Measurements from ENCODE around the gene TBC1D4.

The TBC1D4 gene

DNA sequence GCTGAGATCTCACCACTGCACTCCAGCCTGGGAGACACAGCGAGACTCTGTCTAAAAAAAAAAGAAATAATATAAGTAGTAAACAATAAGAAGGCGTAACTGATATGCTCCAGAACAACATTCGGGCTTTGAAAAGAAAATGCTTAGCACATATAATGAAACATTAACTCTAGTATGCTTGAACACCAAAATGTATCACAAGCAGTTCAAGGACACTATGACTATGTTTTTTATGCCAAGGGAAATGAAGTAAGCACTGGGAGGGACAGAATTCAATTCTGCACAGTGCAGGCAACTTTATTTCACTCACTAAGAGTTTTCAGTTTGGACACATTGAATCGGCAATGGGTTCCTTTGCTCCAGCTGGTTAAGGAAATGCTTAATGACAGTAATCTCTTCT lies 178.7 kb downstream of the TBC1D4 start:
- TF ChIP-seq, protein P1, sequence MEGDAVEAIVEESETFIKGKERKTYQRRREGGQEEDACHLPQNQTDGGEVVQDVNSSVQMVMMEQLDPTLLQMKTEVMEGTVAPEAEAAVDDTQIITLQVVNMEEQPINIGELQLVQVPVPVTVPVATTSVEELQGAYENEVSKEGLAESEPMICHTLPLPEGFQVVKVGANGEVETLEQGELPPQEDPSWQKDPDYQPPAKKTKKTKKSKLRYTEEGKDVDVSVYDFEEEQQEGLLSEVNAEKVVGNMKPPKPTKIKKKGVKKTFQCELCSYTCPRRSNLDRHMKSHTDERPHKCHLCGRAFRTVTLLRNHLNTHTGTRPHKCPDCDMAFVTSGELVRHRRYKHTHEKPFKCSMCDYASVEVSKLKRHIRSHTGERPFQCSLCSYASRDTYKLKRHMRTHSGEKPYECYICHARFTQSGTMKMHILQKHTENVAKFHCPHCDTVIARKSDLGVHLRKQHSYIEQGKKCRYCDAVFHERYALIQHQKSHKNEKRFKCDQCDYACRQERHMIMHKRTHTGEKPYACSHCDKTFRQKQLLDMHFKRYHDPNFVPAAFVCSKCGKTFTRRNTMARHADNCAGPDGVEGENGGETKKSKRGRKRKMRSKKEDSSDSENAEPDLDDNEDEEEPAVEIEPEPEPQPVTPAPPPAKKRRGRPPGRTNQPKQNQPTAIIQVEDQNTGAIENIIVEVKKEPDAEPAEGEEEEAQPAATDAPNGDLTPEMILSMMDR (IDR thresholded peaks at IDR 0.05; ENCODE audit: unreplicated experiment in 3 of 3) = no peak

DNA sequence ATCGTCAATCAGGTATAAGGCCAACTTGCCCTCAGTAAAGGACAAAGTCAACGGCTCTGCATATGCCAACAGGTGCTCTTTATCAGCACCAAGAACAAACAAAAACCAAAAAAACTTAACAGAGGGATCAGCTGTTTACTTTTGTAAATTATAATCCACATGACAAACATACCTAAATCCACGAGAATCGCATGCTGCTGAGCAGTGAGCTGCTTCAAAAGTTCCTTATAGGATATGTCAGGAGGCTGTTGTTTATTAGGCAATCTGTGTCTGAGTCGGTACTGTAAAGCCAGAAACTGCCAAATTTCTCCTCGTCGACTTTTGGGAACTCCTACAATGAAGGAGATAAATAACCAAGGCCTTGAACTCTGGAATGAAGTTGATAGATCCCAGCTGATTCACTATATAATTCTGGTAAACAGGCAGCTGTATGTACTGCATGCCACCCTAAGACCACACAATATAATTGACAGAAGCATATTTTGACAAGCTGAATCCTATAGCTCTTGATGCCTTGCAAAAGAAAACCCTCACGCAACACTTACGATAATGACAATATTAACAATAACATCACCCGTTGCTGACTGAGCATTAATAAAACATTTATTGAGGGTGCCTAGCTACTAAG lies 179.8 kb downstream of the TBC1D4 start:
- Mint-ChIP-seq H3K9me3 (no peaks in the 10 kb centered on the region), H3K36me3 (ENCODE audit: low read depth) (peaks cover 14% of the 10 kb centered on the region), H3K4me1 (peaks cover 53% of the 10 kb centered on the region), H3K27me3 (ENCODE audit: low read depth) (no peaks in the 10 kb centered on the region), H3K4me3 (no peak overlapping the region), H3K27ac (peak overlapping the region; percentile 30 to 74 (median 71))
- TF ChIP-seq, protein P1 (IDR thresholded peaks at IDR 0.05; ENCODE audit: unreplicated experiment in 3 of 3) = no peak

More for the DNA sequence above, 178.7 kb downstream of the TBC1D4 start:
- Mint-ChIP-seq H3K27ac (peak overlapping the region in 1 of 3 experiments; percentile 74), H3K36me3 (ENCODE audit: low read depth) (peaks cover 17% of the 10 kb centered on the region), H3K27me3 (ENCODE audit: low read depth) (no peaks in the 10 kb centered on the region), H3K9me3 (no peaks in the 10 kb centered on the region), H3K4me3 (no peak overlapping the region), H3K4me1 (peaks cover 57% of the 10 kb centered on the region)

DNA sequence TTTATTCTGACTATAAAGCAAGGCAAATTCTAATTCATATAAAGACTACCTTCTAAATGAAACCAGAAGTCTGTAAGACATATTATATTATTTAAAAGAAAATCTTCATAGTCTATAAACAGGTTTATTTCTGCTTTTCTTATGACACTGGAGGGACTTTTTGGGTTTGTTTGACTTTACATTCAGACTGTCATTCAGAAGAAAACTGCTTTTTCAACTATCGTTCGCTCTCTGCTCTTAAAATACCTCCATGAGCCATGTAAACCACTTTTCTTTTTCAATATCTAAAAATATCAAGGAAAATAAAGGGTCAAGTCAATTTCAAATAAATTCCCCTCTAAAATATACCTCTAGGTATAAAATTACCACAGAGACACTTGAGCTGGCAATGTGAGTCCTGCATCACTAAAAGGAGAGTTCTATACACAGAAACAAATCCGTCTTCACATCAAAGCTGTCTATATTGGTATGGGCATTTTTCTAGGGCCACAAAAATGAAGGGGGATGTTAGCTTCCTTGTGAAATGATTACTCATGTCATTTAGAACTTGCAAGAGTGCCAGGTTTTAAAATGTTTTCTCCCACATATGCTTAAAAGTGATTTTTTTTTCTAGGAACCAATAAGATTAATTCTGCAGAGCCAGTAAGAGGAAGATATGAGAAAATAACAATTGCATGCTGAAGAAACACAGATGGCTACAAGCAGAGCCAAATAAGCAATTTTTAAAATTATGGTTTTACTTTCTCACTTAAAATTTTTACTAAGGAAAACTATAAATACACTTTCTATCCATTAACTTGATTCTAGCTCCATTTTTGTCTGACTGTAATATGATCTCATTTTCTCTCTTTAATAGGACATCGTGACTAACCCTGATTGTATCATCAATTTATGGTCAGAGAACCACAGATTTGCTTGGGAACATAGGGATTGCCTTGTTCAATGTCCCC lies 181.8 kb downstream of the TBC1D4 start:
- TF ChIP-seq, protein P1 (IDR thresholded peaks at IDR 0.05; ENCODE audit: unreplicated experiment in 3 of 3) = no peak
- H3K4me1 Mint-ChIP-seq = peaks cover 56% of the 10 kb centered on the region
- H3K27me3 Mint-ChIP-seq (ENCODE audit: low read depth) = no peaks in the 10 kb centered on the region
- H3K4me3 Mint-ChIP-seq = no peak overlapping the region
- no peaks in the 10 kb centered on the region for H3K9me3 Mint-ChIP-seq
- H3K27ac Mint-ChIP-seq = peak overlapping the region; percentile 57 to 81 (median 69)
- H3K36me3 Mint-ChIP-seq (ENCODE audit: low read depth) = peaks cover 8% of the 10 kb centered on the region

DNA sequence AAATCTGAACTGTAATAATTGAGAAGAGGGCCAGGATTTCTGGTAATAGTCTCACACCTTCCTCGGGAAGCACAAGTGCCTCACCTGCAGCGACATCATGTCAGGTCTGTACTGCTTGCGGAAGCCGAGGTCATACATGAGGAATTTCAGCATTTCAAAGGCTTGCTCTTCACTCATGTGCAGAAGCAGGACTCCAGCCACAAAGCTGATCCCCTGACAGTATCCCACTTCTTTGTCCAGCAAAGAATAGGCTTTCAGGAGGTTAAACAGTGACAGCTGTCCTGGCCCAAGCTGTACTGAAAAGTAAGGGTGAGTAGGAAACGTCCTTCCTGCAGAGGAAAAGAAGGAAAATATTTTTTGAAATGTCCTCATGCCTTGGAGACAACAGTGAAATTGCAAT lies 182.7 kb downstream of the TBC1D4 start:
- H3K27me3 Mint-ChIP-seq (ENCODE audit: low read depth) = no peaks in the 10 kb centered on the region
- no peaks in the 10 kb centered on the region for H3K36me3 Mint-ChIP-seq (ENCODE audit: low read depth)
- H3K4me1 Mint-ChIP-seq = peaks cover 49% of the 10 kb centered on the region
- peak overlapping the region; percentile 69 to 81 (median 69) for H3K27ac Mint-ChIP-seq
- TF ChIP-seq, protein P1 (IDR thresholded peaks at IDR 0.05; ENCODE audit: unreplicated experiment in 3 of 3) = no peak
- no peak overlapping the region for H3K4me3 Mint-ChIP-seq
- no peaks in the 10 kb centered on the region for H3K9me3 Mint-ChIP-seq

DNA sequence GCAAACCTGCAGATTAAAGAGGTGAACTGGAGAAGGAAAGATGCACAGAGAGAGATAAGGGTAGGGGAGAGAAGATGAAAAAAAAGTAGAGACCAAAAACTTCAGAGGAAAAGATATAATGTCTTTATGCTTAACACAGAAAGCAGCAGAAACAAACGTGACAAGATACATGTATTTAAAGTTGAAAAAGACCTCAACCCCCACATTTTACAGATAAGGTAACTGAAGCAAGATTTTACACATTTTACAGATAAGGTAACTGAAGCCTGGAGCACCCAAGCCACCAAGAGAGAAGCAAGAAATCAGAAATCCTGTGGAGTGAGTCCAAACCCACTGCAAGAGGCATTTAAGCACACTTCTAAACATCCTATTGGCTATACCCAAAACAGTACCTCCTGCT lies 185.3 kb downstream of the TBC1D4 start:
- H3K4me1 Mint-ChIP-seq = peaks cover 34% of the 10 kb centered on the region
- no peaks in the 10 kb centered on the region for H3K9me3 Mint-ChIP-seq
- H3K36me3 Mint-ChIP-seq (ENCODE audit: low read depth) = no peaks in the 10 kb centered on the region
- TF ChIP-seq, protein P1 (IDR thresholded peaks at IDR 0.05; ENCODE audit: unreplicated experiment in 3 of 3) = no peak
- peak overlapping the region in 2 of 3 experiments; percentile 10 to 12 for H3K27ac Mint-ChIP-seq
- H3K27me3 Mint-ChIP-seq (ENCODE audit: low read depth) = no peaks in the 10 kb centered on the region
- H3K4me3 Mint-ChIP-seq = no peak overlapping the region

Measured in nephron (organoid).